Astrocyte (in vitro differentiated cells and primary cell): ENCODE results near the gene ZNF195.
"Not testable (repeated sequence)": the region's sequence is repeated elsewhere in the genome, so short reads cannot be mapped to it uniquely, and the experiment has no call there.

Experiments
- EZH2 ChIP-seq: IDR thresholded peaks from 2 replicates; pipeline ENCODE4 v1.6.1; 2012; ENCODE audit warnings: mild to moderate bottlenecking, low read length, inconsistent platforms; ENCODE audit not compliant: insufficient read depth
- TF ChIP-seq, protein P1 (sequence below): IDR thresholded peaks from 2 replicates; pipeline ENCODE4 v1.5.1; 2011; ENCODE audit warnings: low read depth, mild to moderate bottlenecking, inconsistent platforms, low read length, moderate library complexity; ENCODE audit not compliant: insufficient read depth

DNA sequence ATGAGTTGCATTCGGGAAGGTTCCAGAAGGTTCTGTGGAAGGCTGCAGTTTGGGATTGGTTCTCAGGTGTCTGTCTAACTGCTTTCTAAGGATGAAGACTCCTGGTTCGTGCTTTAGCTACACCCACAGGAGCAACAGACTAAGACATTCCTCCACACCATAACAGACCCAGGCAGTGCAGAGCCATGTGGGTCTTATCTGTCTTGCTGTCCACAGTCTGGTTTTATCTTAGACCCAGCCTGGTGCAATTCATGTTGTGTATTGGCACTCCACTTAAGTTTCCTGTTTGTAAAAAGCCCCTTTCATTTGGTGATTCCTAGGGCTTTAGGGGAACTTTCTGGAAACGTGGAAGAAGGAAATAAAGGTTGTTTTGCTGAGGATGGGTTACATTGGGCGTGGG is 22.1 kb upstream of the ZNF195 start:
- TF ChIP-seq, protein P1, sequence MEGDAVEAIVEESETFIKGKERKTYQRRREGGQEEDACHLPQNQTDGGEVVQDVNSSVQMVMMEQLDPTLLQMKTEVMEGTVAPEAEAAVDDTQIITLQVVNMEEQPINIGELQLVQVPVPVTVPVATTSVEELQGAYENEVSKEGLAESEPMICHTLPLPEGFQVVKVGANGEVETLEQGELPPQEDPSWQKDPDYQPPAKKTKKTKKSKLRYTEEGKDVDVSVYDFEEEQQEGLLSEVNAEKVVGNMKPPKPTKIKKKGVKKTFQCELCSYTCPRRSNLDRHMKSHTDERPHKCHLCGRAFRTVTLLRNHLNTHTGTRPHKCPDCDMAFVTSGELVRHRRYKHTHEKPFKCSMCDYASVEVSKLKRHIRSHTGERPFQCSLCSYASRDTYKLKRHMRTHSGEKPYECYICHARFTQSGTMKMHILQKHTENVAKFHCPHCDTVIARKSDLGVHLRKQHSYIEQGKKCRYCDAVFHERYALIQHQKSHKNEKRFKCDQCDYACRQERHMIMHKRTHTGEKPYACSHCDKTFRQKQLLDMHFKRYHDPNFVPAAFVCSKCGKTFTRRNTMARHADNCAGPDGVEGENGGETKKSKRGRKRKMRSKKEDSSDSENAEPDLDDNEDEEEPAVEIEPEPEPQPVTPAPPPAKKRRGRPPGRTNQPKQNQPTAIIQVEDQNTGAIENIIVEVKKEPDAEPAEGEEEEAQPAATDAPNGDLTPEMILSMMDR: not testable (repeated sequence)
- not testable (repeated sequence) for TF ChIP-seq EZH2
